Tibial nerve (tissue), 4 donors: ENCODE measurements around the gene PTPRM. TPM values are rescaled to one million over a fixed set of nuclear protein-coding genes. Genes with fewer than 3 reads are reported as not detected.

Experiments
- DNase-seq, 2 donors: peaks; one replicate each; pipeline ENCODE4 v3.0.0-alpha.2; 2019; ENCODE audit warnings: low spot score in 2 of 2
- H3K27ac ChIP-seq, 4 donors: fragments of 200-600 bp; sonication (generic) in 3 of 4; one replicate each; pipeline ENCODE4 v1.5.1; 2017 to 2019; ENCODE audit warnings: mild to moderate bottlenecking in 1 of 4
- H3K27me3 ChIP-seq, 2 donors: fragments of 200-600 bp; sonication (generic) in 1 of 2; one replicate each; pipeline versions ENCODE4 v1.5.1 to v1.6.0; 2017 to 2019
- H3K36me3 ChIP-seq, 3 donors: fragments of 200-600 bp; sonication (generic); one replicate each; pipeline ENCODE4 v1.5.1; 2018 to 2019
- H3K4me1 ChIP-seq, 4 donors: fragments of 200-600 bp; sonication (generic) in 3 of 4; one replicate each; pipeline ENCODE4 v1.5.1; 2017 to 2019
- H3K4me3 ChIP-seq, 4 donors: fragments of 200-600 bp; sonication (generic) in 3 of 4; one replicate each; pipeline ENCODE4 v1.5.1; 2017 to 2019; ENCODE audit warnings: mild to moderate bottlenecking in 1 of 4, moderate library complexity in 1 of 4
- H3K9me3 ChIP-seq, 4 donors: fragments of 200-600 bp; sonication (generic) in 3 of 4; one replicate each; pipeline ENCODE4 v1.5.1; 2017 to 2019
- CTCF ChIP-seq, 5 experiments: fragments of 200-600 bp in 3 of 5; fragments of 450-650 bp in 2 of 5; sonication (generic) in 3 of 5; IDR thresholded peaks; one replicate each; pipeline ENCODE4 v1.5.1; 2016 to 2019; ENCODE audit warnings: antibody characterized with exemption in 5 of 5, mild to moderate bottlenecking in 3 of 5, moderate library complexity in 2 of 5
- EP300 ChIP-seq, 2 donors: sonication (generic); formaldehyde crosslinking; IDR thresholded peaks; one replicate each; pipeline ENCODE4 v1.6.1; 2017; ENCODE audit warnings: antibody characterized with exemption in 2 of 2, mild to moderate bottlenecking in 1 of 2
- POLR2A ChIP-seq, 2 donors: fragments of 450-650 bp; IDR thresholded peaks; one replicate each; pipeline ENCODE4 v1.6.1; 2017; ENCODE audit warnings: antibody characterized with exemption in 2 of 2, mild to moderate bottlenecking in 2 of 2, moderate library complexity in 2 of 2
- WGBS, 2 donors: methylation state at CpG; one replicate each; pipeline ENCODE4 v1.1.5; 2018; 5-methylcytosine and 5-hydroxymethylcytosine counted together
- total RNA-seq, 4 donors: library from RNA; depleted of rRNA; stranded (reverse); fragments of >200 nt; gene quantifications; one replicate each; pipeline ENCODE4 v1.1.0, GENCODE V29; 2016

Gene PTPRM
- total RNA-seq, 4 donors from 2014 or later, result 62.2 to 92.4 (median 80.7) TPM

- H3K4me1 ChIP-seq, result peaks cover 0 to 46% (median 0%) of the 10 kb centered on the region in 4 donors
Measured at GRCh38 chr18:7746106-7746505, 179.0 kb downstream of the PTPRM start.

GRCh38 chr18:7748251-7749007, 181.3 kb downstream of the PTPRM start:
- Histone ChIP-seq H3K36me3 (no peaks in the 10 kb centered on the region), H3K27me3 (no peaks in the 10 kb centered on the region), H3K27ac (no peak overlapping the region), H3K9me3 (peaks cover 0 to 20% (median 4%) of the 10 kb centered on the region in 4 donors), H3K4me3 (no peak overlapping the region), H3K4me1 (peaks cover 0 to 28% (median 0%) of the 10 kb centered on the region in 4 donors)
- TF ChIP-seq EP300 (IDR thresholded peaks at IDR 0.05) (no peak), POLR2A (IDR thresholded peaks at IDR 0.05) (no peak), CTCF (IDR thresholded peaks at IDR 0.05) (no peak)
- no peak for DNase-seq
- 55 to 59% methylated on average over 4 of the region's 4 CpGs for WGBS, 2 donors

More at GRCh38 chr18:7746106-7746505, 179.0 kb downstream of the PTPRM start:
- Histone ChIP-seq H3K36me3 (no peaks in the 10 kb centered on the region), H3K27ac (no peak overlapping the region), H3K4me3 (no peak overlapping the region), H3K27me3 (no peaks in the 10 kb centered on the region), H3K9me3 (peaks cover 0 to 20% (median 4%) of the 10 kb centered on the region in 4 donors)
- TF ChIP-seq CTCF (IDR thresholded peaks at IDR 0.05), result no peak
- DNase-seq, result no peak
- WGBS, 2 donors, result 95% methylated on average over 3 of the region's 3 CpGs

GRCh38 chr18:7749008-7749405, 181.9 kb downstream of the PTPRM start:
- no peaks in the 10 kb centered on the region for H3K27me3 ChIP-seq
- no peaks in the 10 kb centered on the region for H3K36me3 ChIP-seq
- H3K27ac ChIP-seq, result peak overlapping the region in 1 of 4 donors; percentile 2
- 45 to 48% methylated on average over 2 of the region's 2 CpGs for WGBS, 2 donors
- no peak for TF ChIP-seq POLR2A (IDR thresholded peaks at IDR 0.05)
- TF ChIP-seq CTCF (IDR thresholded peaks at IDR 0.05), result no peak
- TF ChIP-seq EP300 (IDR thresholded peaks at IDR 0.05), result no peak
- H3K4me1 ChIP-seq, result peaks cover 0 to 28% (median 0%) of the 10 kb centered on the region in 4 donors
- no peak for DNase-seq
- H3K9me3 ChIP-seq, result peaks cover 0 to 20% (median 4%) of the 10 kb centered on the region in 4 donors
- H3K4me3 ChIP-seq, result no peak overlapping the region

GRCh38 chr18:7749510-7749981, 182.4 kb downstream of the PTPRM start:
- DNase-seq, result no peak
- H3K27me3 ChIP-seq, result no peaks in the 10 kb centered on the region
- no peaks in the 10 kb centered on the region for H3K36me3 ChIP-seq
- no peak overlapping the region for H3K4me3 ChIP-seq
- H3K4me1 ChIP-seq, result peaks cover 0 to 28% (median 0%) of the 10 kb centered on the region in 4 donors
- peaks cover 0 to 20% (median 4%) of the 10 kb centered on the region in 4 donors for H3K9me3 ChIP-seq
- TF ChIP-seq CTCF (IDR thresholded peaks at IDR 0.05), result no peak
- no peak for TF ChIP-seq POLR2A (IDR thresholded peaks at IDR 0.05)
- no peak for TF ChIP-seq EP300 (IDR thresholded peaks at IDR 0.05)
- H3K27ac ChIP-seq, result peak overlapping the region in 1 of 4 donors; percentile 2
- 62% methylated on average over 2 of the region's 2 CpGs for WGBS, 2 donors

GRCh38 chr18:7750095-7750663, 183.1 kb downstream of the PTPRM start:
- WGBS, 2 donors, result 54 to 58% methylated on average over 6 of the region's 6 CpGs
- no peak overlapping the region for H3K27ac ChIP-seq

More at GRCh38 chr18:7750095-7750663, 183.1 kb downstream of the PTPRM start:
- Histone ChIP-seq H3K4me1 (peaks cover 0 to 29% (median 0%) of the 10 kb centered on the region in 4 donors), H3K36me3 (no peaks in the 10 kb centered on the region), H3K4me3 (no peak overlapping the region), H3K9me3 (peaks cover 0 to 17% (median 4%) of the 10 kb centered on the region in 4 donors), H3K27me3 (no peaks in the 10 kb centered on the region)
- no peak for DNase-seq
- no peak for TF ChIP-seq EP300 (IDR thresholded peaks at IDR 0.05)
- TF ChIP-seq CTCF (IDR thresholded peaks at IDR 0.05), result no peak
- no peak for TF ChIP-seq POLR2A (IDR thresholded peaks at IDR 0.05)
